HL-60/S4 treated with retinoic acid at 250 ng/mL for 4 days and 3 days (cell line): Measurements from ENCODE around the gene TGM5.

Experiments used
- in situ Hi-C: fragments of 300-500 bp; cut with MboI; formaldehyde crosslinking; loops from 2 replicates; pipeline ENCODE4 v1.7.0; 2022; ENCODE audit warnings: low sequenced_read_pairs

TGM5 gene

DNA sequence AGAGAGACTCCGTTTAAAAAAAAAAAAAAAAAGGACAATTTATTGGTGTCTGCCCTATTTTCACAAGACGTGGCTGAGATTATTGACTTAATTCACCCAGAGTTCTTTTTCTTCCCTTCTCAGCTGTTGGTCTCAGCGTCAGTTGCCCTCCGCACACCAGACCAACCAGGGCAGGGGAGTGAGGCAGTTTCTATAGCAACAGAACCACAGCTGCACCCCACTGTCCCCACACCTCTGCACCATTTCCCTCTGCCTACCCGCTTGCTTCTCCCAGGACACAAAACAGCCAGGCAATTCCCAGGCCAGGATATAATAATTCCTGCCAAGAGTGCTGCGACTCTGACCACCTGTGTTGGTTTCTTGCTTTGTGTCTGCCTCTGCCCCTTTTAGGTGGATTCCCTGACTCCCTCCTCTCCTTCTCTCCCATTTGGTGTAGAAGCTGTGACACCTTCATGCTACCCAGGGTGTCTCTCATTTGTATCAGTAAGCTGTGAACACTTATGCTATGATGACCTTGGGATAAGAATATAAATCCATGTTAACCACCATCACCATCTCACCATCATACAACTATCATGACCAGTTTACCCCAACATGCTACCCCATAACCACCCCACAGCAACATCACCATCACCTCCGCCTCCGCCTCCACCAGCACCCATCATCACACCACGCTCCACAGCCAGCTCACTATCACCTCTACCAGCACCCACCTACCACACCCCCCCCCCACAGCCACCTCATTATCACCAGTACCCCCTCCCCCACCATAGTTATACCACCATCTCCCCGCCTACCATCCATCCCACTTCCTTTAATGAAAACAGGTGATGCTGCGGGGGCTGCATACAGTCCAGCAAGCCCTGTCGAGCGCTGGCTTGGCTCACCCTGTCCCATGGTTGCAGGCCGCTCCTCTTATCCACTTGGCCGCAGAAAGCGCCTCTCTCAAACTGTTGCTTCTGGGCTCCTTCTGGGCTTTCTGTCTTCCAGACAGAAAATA is 46.5 kb downstream of the TGM5 start:
- in situ Hi-C loops = no loop called here

DNA sequence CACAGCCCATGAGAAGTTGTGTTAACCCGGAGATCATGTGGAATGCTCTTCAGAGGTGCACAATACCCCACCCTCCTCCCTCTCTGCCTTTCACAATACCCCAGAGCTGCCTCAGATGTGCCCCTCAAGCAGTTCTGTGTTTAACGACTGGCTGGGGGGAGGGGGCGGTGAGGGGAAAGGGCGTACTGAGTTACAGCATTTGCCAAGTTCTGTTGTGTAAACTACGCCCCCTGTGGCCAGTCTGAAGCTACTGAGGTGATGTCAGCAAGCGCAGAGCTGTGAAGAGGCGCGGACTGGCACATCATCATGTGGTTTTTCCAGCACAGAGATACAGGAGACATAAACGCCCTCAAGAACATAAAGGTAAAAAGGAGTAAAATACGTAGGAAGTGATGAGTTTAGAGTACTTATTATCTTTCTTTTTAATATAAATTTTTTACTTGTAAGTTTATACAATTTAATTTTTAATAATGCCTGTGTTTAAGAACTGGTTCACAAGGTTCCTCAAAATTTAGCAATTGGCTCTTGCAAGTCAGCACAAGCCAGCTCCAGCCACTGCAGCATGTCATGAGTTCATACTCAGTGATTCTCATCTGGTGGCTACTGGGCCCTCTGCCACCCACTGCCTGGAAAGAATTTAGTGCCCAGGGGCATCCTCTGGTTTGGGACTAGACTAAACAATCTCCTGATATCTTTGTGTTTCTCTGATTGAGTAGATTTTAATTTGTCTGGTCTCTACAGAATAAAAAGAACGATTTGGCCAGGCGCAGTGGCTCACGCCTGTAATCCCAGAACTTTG is 47.6 kb downstream of the TGM5 start:
- in situ Hi-C loops = no loop called here

DNA sequence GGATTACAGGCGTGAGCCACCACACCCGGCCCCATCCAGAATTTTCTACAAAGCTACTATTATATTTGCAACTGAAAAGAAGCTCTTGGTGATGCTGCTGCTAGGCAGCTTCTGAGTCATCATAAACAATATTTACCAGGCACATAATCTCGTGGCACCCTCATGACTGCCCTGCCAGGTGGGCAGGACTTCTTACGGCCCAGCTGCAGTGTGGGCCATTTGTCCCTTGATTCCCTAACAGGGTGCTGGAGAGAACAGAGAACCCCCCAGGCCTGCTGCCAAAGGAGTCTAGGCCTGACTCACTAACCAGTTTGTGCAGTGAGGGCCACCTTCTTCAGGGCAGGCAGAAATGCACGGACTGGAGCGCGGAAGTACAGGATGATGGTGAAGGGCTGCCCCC is 50.8 kb downstream of the TGM5 start:
- in situ Hi-C loops = no loop called here

DNA sequence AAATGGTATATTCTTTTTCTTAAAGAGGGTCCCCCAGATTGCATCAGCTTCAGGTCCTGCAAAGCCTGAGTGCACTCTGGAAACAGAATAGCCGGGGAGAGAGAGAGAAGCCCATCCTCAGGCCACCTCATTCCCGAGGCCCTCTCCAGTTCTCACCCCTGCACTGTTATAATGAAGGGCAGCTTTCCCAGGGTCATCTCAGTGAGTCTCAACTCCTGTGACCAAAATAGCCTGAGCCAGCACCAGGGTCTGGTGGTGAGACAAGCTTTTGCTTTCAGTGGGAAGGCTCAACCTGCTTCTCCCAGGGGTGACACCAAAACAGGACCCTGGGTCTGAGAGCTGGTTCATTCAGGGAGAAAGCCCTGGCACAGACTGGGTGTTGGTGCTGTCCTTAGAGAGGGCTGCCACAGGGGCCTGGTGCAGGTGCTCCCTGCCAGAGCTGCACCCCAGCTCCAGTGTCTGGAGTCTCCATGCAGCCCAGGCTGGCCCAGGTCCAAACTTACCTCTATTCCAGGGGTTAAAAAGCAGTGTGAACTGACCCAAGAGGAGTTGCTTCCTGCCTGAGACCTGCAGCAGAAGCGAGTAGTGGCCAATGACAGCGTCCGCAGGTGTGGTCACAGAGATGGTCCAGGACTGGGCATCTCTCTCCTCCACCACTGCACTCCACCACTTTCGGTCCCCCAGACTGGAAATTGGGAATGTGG is 52.0 kb downstream of the TGM5 start:
- in situ Hi-C loops = no loop called here

DNA sequence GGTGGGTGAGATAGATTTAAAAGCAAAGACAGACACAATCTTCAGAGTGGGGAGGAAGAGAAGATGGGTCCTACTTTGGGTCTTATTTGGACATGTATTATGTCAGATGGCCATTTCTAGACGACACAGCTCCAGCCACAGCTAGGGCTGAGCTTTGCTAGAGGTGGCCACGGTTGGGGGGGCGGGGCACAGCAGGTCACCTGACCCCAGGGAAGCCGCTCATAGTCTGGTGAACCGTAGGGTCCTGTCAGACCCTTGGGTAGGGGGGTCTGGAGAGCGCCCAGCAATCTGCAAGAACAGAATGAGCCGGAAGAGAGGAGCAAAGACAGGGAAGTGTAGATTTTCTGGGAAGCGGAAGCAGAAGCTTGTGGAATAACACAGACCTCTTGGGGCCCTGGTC is 52.6 kb downstream of the TGM5 start:
- in situ Hi-C loops = no loop called here

DNA sequence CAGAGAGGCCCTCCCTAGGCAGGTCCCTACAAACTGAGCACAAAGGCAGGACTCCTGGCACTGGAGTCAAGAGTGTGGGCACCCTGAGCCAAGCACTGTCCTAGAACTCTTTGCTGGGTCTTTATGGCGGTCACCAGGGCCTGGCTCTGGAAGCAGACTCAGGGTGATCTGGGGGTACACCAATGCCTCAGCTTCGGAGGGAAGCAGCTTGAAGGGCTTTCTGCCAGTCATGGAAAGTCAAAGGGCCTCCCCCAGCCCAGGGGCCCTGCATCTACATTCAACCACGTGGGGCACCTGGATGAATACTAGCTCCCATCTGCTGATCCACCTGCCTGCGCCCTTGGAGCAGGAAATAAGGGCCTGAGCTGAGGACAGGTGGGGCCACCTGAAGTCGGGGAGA is 53.3 kb downstream of the TGM5 start:
- in situ Hi-C loops = no loop called here

DNA sequence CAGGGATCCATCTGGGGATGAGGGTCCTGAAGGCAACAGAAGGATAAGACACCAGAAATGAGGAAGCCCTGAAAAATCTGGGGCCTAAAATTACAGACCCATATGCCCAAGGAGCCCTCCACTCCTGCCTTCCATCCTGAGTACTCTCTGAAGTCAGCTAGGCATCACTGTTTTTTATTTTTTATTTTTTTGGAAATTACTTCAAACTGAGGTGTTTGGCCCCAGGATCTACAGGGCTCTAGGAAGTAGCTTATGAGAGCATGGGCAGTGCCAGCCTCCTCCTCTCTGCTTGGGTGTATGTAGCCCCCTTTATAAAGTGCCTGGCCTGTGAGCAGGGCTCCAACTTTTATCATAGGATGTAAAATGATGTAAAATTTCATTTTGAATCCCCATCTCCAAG is 53.8 kb downstream of the TGM5 start:
- in situ Hi-C loops = no loop called here

DNA sequence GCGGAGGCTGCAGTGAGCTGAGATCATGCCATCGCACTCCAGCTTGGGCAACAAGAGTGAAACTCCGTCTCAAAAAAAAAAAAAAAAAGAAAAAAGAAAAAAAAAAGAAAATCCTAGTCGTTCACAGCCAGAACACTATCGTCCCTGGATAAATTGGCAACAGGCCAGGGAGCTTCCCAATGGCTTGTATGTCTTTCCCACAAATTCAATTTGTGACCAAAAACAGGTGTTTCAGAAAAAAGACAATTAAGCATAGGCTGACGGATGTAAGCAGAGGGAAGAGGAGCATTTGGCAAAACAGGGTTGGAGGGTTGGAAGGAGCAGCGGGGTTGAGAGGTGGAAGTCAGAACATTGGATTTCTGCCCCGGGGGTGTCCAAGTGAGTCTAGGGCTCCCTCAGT is 54.4 kb downstream of the TGM5 start:
- in situ Hi-C loops = no loop called here

DNA sequence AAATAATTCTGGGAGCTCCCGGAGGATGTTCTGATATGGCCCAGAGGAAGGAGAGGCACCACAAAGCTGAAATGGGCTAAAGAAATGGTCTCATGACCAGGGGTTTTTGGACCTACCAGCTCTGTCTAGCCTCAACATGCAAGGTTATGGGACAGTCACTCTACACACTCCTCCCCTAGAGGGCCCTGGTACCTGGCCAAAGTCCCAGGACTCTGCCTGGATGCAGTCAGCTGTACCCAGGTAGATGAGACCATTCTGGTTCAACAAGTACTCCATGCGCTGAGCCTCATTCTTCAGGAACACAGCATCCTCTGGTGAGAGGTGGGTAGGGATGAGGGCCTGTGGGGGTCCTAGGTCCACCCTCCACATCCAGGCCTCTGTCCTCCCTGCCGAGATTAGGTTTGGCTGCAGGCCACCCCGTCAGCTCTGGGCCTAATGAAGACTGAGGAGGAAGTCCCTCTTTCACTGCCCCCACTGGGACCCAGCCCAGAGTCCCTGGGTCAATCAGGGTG is 55.4 kb downstream of the TGM5 start:
- in situ Hi-C loops = no loop called here

DNA sequence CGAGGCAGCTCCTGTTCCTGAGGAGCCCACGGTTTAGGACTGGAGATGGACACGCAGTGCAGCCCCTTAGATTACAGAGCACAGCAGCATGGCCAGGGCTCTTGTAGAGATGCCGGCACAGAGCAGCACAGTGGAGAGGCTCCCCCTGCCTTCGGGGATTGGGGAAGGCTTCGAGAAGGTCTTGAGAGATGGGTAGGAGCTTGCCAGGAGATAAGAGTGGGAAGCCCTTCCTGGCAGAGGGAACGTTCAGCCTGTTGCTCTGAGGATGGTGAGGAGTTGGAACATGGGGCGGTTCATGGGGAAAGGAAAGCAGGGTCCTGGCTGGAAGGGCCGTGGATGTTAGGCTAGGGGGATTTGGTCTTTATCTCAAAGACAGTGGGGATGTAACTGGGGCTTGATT is 55.9 kb downstream of the TGM5 start:
- in situ Hi-C loops = no loop called here

DNA sequence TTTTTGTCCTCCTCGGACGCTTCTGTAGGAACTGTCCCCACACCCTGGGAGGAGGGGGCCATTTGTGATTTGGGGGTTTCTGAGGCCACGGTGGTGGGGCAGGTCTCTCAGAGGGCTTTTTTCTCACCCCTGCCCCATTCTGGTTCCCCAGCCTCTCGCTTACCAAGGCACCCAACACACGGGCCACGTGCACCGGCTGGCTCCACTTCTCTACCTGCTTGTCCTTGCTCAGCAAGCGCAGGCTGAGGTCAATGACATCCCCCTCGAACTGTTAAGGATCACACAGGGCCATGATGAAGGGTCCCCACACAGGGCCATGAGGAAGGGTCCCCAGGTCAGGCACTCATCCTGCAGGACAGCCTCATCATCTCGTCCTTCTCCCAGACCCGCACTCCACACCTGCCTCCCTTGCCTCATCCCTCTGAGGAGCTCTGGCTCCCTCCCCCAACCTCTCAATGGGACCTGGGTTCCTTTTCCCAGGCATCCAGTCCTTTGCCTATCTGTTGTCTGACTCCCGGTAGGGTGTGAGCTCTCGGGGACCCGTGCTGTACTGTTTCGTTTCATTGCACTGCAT is 56.5 kb downstream of the TGM5 start:
- in situ Hi-C loops = no loop called here

DNA sequence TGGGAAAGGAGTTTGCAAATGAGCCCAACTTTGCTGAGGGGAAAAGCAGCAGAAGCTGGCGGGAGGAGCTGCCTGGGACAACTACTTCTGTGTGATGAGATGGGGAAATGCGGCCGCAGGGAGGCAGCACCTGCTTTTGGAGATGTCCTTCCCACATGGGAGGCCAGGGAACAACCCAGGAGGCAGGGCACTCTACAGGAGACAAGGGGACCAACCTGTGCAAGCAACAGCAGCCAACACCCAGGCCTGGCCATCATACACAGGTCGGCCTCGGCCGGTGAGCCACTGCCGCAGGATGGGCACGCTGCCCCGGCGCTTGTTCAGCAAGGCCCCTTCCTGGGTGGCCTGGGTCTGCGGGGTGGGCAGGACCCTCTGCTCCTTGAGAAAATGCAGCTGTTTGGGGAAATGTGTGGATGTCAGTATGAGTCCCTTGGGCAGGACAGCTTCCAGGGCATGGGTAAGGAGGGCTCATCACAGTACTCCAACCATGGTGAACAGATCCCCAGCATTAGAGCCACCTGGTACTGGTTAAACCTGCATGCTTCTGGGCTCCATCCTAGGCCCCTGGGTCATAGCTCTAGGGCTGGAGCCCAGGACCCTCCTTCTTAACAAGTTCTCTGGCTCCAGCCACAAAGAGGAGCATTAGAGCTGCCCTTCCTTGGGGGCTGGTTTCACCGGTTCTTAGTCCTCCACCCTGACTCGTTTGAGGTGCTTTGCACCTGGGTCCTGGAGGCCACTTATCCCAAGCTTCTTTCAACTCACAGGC is 57.5 kb downstream of the TGM5 start:
- in situ Hi-C loops = no loop called here

DNA sequence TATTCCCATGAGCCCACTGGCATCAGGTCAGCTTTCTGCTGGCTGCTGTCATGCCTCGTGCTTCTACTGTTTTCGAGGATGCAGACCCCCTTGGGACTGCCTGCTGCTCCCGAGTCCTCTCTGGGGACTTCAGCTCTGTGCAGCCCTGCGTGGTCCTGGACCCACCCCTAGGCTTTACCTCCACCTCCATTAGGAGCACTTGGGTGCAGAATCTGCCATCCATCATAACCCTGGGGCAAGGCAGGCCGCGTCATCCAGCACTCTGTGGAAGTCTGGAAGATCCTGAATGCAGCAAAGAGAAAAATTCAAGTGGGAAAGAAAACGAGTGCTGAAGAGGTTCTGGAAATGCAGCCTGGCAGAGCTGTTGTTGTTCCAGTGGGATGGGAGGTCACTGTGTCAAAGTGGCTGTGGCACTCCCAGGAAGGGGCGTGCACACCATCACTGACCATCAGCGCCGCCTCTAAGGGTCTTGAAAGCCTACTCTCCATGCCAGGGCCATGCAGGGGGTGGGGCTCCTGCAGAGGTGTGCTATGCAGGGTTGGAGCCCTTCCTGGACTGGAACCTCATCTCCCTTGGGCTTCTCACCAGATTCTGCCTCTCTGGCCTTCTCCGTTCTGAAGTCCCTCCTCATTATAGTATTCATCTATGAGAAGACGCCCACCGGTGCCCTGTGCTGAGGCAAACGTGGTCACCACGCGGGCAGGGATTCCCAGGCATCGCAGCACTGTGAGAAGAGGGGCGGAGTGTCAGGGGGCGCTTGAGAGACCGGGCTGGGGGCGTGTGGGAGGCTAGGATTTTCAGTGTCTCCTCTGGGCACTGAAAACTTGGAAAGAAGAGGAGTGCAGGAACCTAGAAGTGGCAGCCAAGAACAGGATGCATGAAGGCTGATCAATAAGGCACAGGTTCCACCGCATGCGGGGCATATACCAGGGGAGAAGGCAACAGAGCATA is 58.4 kb downstream of the TGM5 start:
- in situ Hi-C loops = no loop called here

DNA sequence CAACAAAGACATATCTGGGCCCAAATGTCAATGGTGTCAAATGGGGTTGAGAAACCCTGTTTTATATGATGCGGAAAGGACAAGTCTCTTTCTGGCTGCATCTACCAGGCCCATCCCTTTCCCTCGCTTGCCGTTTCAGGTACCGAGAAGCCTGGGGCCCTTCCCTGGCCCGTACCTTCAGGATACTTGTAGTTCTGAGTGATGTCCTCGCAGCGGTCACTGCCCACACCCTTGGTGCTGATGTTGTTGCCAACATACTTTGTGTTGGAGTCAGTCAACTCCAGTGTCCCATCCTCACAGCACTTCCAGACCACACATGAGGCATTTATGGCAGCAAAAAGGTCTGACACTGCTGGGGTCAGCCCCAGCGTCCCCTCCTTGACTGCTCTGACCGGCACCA is 59.7 kb downstream of the TGM5 start:
- in situ Hi-C loops = no loop called here

DNA sequence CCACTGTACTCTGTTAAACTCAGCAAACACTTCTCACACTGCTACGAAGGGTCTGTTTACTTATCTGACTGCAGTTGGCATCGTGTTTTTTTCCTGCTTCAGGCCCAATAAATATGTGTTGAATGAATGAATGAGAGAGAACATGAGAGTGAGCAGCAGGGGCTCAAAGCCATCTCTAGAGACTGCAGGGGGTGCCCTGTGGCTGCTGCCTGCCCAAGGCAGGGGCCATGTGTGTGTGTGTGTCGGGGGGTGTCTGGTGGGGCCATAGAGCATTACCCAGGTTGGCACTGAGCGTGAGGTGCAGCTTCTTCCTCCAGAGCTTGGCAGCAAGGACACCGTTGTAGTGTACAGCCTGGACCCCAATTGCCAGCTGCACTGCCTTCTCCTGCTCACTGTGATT is 60.7 kb downstream of the TGM5 start:
- in situ Hi-C loops = no loop called here

DNA sequence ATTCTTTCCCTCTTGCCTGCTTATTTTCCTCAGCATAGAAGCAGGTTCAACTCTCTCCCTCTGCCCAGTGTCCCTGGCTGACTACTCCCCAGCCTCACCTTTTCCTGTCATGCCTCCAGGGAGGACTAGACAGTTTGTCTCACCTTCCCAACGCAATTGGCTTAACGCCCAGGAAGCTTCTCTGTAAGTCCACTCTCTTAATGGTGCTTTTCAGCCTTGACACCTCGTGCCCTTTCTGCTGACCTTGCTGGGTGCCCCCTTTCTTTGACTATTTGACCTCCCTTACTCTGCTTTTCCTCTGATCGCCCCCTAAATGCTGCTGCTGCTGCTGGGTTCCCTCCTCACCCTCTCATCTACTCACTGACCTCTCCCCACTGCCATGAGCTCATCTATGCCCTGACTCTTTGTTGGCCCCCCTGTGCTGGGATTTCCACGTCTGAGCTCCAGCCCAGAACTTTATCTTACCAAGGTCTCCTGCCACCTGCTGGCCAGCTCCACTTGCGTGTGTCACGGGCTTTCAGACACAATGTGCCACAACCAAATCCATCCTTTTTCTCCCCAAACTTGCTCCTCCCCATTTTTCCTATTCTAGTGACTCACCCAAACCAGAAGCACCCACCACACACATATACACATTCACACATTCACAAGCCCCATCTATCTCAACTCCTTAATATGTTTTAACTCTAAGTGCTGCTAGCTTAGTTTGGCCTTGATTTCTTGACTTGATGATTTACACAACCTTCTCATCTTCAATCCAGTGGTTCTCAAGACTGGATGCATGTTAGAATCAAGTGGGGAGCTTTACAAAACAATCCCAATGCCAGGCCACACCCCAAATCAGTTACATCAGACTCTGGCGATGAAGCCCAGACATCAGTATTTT is 62.5 kb downstream of the TGM5 start:
- in situ Hi-C loops = no loop called here

DNA sequence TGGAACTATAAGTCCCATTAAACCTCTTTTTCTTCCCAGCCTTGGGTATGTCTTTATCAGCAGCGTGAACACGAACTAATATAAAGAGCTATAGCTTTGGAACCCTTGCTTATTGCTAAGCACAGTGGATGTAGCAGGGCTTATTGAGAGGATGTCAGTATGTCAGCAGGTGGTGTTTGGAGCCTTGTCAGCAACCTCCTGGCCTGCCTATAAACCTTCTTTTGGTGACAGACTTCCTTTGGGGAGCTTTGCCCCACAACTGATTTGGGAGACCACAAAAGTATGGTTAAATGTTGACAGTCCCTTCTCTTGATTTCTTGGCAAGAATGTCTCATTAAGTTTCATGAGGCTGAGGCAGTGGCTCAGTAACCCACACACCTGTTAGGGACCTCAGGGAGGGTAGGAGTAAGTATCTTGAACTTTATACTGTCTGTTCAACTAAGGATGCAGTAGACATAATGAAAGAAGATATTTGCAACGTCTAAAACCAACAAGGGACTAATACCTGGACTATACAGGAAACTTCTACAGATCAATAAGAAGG is 66.7 kb downstream of the TGM5 start:
- in situ Hi-C loops = no loop called here

DNA sequence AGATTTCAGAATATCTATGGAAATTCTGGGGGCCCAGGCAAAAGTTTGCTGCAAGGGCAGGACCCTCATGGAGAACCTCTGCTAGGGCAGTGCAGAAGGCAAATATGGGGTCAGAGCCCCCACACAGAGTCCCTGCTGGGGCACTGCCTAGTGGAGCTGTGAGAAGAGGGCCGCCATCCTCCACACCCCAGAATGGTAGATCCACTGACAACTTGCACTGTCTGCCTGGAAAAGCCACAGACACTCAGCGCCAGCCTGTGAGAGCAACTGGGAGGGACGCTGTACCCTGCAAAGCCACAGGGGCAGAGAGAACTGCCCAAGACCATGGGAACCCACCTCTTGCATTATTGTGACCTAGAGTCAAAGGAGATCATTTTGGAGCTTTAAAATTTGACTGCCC is 67.7 kb downstream of the TGM5 start:
- in situ Hi-C loops = no loop called here
